ENCODE data around the gene USP54.
"Not testable (repeated sequence)": the region's sequence is repeated elsewhere in the genome, so short reads cannot be mapped to it uniquely, and the experiment has no call there.

USP54 gene

GRCh38 chr10:73586583-73586984 lies 4.6 kb downstream of the USP54 start:
- DNase-seq (ENCODE audit: low spot score): no peak

GRCh38 chr10:73585327-73585726 lies 5.8 kb downstream of the USP54 start:
- no peak for DNase-seq (ENCODE audit: low spot score)

DNA sequence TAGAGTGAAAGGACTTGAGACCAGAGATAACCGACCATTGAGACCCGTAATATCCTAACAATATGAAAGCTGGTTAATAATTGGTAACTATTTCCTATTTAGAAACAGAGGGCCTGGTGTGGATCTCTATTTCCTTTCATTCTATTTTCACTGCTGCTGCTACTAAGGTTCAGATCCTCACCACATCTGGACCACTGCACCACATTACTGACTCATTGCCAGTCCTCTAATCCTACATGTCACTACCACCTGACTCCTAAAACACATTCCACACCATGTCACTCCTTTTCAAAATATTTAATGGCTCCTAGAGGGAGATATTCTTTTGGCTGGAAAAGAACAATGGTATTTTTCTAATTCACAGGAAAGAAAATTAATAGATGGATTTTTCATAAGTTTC lies 6.4 kb downstream of the USP54 start:
- DNase-seq (ENCODE audit: low spot score): no peak

DNA sequence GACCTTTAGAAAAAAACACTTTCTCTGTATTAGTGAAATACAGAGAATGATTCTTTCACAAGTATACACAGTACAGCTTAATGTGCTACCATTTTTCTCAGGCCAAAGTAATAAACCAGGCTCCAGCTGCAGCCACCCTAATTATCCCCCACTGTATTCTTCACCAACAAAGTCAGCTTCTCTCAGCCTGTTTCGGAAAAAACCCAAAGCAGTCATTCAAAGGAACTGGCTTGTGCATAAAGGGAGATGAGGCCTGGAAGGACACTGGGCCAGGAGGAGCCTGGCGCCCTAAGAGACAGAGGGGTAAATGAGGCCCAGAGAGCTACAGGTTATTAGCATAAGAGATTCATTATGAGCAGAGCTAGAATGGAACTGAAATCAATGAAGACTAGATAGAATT lies 9.2 kb downstream of the USP54 start:
- no peak for DNase-seq (ENCODE audit: low spot score)

DNA sequence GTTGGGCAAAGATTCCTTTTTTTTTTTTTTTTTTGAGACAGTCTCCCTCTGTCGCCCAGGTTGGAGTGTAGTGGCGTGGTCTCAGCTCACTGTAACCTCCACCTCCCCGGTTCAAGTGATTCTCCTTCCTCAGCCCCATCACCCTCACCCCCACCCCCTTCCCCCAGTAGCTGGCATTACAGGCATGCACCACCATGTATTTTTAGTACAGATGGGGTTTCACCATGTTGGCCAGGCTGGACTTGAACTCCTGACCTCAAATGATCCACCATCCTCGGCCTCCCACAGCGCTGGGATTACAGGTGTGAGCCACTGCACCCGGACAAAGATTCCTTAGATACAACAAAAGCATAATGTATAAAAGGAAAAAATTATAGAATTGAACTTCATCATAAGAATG lies 12.2 kb downstream of the USP54 start:
- DNase-seq (ENCODE audit: low spot score): not testable (repeated sequence)

DNA sequence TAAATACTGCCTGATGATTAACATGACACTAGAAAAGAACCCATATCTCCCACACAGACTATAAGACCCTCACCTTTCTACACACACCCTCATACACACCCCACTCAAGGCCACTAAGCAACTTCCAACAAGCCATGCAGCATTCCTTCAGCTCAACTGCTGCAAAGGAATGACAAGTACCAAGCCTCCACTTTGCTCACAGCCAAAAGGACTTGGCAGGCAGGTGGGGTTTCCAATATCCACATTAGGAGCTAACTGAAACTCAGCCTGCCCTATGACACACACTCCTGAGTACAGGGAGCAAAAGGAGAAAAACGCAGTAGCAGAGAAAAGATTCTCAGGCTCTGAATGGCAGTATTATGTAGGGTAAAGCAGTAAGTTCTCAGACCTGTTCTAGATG lies 13.4 kb downstream of the USP54 start:
- no peak for DNase-seq (ENCODE audit: low spot score)

DNA sequence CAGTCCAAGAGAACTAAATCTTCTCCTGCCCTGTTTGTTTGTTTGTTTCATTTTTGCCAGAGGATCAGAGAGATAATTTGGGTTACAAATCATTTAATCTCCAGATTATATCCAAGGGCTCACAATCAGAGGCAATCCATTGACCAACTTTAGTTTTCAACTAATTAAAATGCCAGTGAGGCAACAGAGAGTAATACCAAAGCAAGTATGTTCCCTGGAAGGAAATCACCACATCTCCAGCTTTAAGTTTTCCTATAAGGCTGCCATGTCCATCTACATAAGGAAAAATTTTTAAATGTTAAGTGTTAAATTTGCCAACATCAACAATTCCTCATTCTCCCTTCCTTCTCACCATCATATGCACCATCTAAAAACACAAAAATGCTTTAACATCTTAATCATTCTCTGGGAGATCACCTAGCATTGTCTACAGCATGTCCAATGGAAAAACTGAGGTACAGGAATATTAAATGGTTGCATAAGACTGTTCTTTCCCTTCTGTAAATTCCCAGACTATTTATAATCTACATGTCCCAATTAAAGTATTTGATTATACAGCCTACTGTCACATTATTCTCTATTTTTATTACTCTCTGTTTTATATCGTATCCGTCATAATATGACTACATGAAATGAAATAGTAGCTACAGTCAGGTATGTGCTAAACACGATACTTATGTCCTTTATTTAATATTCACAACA lies 14.1 kb downstream of the USP54 start:
- DNase-seq (ENCODE audit: low spot score): no peak

- DNase-seq (ENCODE audit: low spot score): no peak
Measured at GRCh38 chr10:73576178-73576889, 14.8 kb downstream of the USP54 start.

- DNase-seq (ENCODE audit: low spot score): not testable (repeated sequence)
Measured at GRCh38 chr10:73567025-73567424, 24.1 kb downstream of the USP54 start.

GRCh38 chr10:73561192-73561591 lies 29.9 kb downstream of the USP54 start:
- no peak for DNase-seq (ENCODE audit: low spot score)

GRCh38 chr10:73559590-73559989 lies 31.6 kb downstream of the USP54 start:
- DNase-seq (ENCODE audit: low spot score): no peak

- DNase-seq (ENCODE audit: low spot score): no peak
Measured at GRCh38 chr10:73556855-73557254, 34.3 kb downstream of the USP54 start.

DNA sequence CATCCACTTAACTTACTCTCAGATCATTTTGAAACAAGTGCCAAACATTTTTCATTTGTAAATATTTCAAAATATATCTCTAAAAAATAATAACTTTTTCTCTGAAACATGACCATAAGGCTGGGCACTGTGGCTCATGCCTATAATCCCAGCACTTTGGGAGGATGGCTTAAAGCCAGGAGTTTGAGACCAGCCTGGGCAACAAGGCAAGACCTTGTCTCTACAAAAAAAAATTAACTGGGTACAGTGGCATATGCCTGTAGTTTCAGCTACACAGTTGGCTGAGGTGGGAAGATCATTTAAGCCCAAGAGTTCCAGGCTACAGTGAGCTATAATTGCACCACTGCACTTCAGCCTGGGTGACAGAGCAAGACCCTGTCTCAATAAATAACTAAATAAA lies 36.4 kb downstream of the USP54 start:
- no peak for DNase-seq (ENCODE audit: low spot score)

DNA sequence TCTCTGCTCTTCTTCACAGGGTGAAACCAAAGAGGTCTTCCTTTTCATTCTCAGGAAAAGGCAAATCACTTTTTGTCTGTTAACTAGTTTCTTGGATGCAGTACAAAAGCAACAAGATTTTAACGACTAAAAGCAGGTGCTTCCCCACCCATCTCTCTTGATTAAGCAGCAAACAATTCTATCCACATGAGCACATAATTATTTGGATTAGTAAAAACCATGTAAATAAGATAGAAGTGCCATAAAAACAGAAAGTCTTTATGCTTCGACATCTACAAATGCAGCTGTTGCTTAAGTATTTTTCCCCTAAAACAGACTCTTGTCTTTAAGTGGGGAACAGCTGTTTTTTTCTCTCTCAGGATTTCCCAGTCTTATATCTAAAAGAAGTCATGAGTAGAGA lies 37.4 kb downstream of the USP54 start:
- DNase-seq (ENCODE audit: low spot score): no peak

- no peak for DNase-seq (ENCODE audit: low spot score)
Measured at GRCh38 chr10:73552819-73553715, 38.1 kb downstream of the USP54 start.

DNA sequence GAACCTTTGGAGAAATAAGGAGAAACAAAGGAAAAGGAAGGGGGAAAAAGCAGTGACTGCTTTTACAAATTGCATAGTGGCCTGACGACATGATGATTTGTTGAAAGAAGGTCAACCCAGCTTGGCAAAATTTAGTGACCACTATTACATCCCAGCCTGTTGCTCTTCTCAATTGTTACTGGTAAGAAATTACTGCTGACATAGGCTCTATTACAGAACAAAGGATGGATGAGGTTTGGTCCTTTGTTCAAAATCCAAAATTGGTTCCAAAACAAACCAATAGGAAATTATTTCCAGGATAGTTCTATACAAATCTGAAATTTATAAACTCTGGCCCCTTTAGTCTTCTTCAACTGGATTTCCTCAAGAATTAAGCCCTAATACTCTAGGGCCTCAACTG lies 39.6 kb downstream of the USP54 start:
- DNase-seq (ENCODE audit: low spot score): no peak

- DNase-seq (ENCODE audit: low spot score): no peak
Measured at GRCh38 chr10:73545357-73545756, 45.8 kb downstream of the USP54 start.

DNA sequence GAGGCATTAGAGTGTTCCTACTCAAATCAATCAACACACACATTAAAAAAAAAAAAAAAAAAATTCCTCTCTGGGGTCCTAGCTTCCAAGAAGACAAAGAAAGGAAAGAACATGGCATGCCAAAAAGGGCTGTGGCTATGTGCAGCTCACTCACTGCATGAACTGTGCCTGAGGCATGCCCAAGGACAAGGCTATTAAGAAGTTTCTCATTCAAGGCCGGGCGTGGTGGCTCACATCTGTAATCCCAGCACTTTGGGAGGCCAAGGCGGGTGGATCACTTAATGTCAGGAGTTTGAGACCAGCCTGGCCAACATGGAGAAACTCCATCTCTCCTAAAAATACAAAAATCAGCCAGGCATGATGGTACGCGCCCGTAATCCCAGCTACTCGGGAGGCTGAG lies 53.4 kb downstream of the USP54 start:
- DNase-seq (ENCODE audit: low spot score): no peak

- DNase-seq (ENCODE audit: low spot score): peak; percentile 1
Measured at GRCh38 chr10:73537288-73537687, 53.9 kb downstream of the USP54 start.

GRCh38 chr10:73534857-73535256 lies 56.3 kb downstream of the USP54 start:
- no peak for DNase-seq (ENCODE audit: low spot score)

GRCh38 chr10:73529089-73529832 lies 61.9 kb downstream of the USP54 start:
- DNase-seq (ENCODE audit: low spot score): peak; percentile 76

DNA sequence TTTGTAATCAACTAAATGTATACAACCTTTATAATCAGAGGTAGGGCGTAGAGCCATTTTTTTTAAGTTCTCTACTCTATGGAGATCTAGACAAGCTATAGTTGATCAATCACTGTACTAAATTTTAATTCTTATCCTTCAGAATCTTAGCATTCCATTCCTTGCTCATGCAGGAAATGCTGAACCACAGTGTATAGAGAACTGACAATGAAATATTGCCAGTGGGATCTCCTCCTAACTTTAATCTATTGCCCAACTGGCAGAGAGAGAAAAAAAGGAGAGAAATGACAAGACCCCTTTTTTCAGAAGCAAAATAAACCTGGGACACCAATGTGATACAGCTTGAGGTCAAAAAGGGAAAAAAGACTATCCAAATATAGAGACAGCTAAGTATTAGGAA lies 68.9 kb downstream of the USP54 start:
- no peak for DNase-seq (ENCODE audit: low spot score)
